ENCODE measurements around the gene DSCAM.

DSCAM gene

GRCh38 chr21:40835184-40835694 lies 11.7 kb downstream of the DSCAM start:
- no peak for DNase-seq

DNA sequence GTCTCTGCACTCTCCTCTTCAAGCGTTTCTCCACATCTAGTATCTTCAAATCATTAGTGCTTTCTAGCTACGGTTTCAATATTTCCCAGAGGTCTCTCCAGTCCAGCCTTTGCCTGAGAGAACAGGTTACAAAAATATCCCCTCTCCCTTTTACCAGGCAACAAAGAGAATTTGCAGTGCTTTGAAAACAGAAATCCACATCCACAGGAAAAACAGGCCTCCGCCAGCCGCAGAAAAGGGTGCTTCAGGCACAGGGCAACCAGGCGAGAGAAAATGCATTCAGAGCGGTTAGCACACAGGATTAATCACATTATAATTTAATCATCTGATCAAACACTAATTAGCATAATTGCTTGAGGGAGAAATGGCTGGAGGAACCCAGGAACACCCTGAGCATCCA lies 13.8 kb downstream of the DSCAM start:
- no peak for DNase-seq

GRCh38 chr21:40832316-40832715 lies 14.6 kb downstream of the DSCAM start:
- no peak for DNase-seq

DNA sequence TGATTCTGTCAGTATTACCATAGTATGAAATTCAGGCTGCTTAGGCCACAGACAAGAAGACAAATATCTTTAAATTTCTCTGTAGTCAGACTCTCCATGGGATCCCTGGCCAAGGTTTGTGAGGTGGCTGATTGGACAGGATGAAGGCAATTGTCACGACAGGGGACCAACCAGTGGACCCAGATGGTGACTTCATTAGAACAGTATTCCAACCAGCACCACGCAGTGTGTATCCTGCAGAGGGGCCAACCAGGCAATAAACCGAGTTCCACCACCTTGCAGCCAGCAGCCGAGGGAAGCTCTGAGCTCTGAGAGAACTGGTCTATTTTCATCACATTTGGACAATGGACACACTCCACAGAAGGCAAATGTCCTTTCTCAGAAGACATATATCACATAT lies 16.1 kb downstream of the DSCAM start:
- DNase-seq, result no peak

- DNase-seq, result no peak
Observed at GRCh38 chr21:40829791-40830190, 17.2 kb downstream of the DSCAM start.

GRCh38 chr21:40829308-40829707 lies 17.6 kb downstream of the DSCAM start:
- no peak for DNase-seq

DNA sequence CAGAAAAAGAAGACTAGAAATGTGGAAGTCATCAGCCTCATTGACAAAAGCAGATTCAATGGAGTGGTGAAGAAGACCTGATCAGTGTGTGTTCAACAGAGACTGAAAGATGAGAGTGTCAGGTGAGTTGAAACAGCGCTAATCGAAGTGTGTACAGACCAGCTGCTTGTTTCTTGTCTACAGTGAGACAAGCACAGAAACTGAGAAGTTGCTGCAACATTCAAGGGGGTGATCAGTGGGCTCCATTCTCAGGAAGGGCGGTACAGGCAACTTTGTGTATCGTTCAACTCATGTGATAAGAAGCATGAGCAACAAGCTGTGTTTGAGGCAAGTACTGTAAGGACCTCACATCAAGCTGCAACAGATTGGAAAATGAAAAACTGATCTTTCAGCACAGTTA lies 19.4 kb downstream of the DSCAM start:
- no peak for DNase-seq

DNA sequence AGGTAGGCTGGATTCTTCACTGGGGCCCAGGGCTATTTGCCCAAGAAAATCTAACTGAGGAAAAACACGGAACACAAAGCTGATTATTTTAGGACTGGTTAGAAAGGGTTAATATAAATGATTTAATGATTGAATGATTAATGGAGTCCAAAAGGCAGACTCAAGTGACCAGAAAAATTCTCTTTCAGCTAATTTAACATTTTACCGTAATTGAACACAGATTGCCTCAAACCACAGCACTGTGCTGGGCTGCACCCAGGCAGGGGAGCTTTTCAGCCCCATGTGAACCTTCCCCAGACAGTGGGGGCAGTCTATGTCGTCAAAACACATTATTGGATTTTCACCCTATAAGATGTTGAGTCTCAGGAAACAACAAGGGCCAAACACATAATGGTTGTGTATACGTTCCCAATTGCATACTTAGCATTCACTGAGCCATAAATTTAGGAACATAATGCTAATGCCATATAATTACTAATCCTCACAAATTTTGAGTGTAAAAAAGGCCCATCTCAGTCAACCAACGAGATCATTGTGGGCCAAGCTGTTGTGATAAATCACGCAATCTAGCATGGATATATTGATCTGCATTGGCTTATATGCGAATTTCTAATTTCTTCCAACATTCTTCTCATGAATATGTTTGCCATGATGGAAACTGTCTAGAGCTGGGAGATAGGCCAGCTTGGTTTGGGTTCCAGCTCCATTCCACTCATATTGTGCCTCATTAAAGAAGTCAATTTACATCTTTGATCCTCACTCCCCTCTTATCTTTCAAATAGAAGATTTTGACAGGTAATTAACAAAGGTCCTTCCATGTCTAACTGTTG lies 27.7 kb downstream of the DSCAM start:
- no peak for DNase-seq

DNA sequence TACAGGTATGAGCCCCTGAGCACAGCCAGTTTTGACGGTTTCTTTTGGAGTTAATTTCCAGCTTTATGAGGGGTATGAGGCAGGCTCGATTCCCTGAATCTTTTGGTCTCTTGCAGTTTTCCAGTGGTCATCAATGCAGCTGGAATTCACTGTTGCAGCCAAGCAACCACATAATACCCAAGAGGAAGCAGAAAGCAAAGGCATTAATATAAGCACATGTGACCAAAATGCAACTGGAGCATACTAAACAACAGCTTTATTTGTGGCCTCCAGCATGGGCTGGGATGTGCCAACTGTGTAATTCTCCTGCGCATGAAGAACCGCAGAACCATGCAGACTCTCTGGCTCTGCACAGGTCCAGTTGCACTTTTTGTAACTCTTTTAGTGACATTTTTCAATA lies 33.0 kb downstream of the DSCAM start:
- DNase-seq, result no peak

DNA sequence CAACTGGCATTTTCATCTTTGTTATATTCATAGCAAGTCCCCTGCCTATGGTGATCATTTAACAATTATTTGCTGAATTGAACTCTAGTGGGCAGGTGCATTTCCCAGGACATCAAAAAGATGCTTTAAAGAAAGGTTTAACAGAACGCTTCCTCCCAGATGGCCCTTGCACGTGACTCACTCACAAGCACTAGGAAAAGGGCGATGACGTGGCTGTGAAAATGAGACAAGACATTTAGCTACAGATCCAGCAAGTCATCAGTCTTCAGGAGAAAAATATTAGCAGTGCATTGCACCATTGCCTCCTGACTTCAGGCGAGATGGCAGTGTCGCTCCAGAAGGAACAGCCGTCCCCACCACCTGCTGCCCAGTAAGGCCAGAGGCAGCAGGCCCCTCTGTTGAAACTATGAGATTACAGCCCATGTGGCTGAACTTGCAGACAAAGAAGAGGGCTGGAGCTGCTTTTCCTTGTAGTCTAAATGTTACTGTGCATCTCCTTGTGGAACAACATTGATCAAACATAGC lies 37.2 kb downstream of the DSCAM start:
- DNase-seq, result no peak

DNA sequence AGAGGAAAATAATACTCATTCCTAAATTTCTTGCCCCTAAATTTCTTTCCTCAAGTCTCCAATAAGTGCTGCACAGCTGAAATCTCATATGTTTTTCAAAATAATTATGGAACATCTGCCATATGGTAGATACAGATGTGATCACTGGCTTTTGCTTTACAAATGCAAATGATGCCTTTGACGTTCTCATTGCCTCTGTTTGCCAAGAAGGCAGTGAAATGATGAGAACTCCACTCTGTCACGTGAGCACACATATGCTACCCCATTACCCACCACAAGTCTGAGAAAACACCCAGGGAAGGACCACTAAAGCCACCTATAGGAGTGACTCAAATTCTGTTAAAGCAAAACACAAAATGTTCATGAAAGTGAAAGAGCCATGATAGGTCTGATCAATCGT lies 43.9 kb downstream of the DSCAM start:
- no peak for DNase-seq

GRCh38 chr21:40800126-40800525 lies 46.8 kb downstream of the DSCAM start:
- no peak for DNase-seq

GRCh38 chr21:40797891-40798290 lies 49.1 kb downstream of the DSCAM start:
- DNase-seq, result no peak

- no peak for DNase-seq
Observed at GRCh38 chr21:40797410-40797809, 49.5 kb downstream of the DSCAM start.

GRCh38 chr21:40796464-40796863 lies 50.5 kb downstream of the DSCAM start:
- DNase-seq, result no peak

DNA sequence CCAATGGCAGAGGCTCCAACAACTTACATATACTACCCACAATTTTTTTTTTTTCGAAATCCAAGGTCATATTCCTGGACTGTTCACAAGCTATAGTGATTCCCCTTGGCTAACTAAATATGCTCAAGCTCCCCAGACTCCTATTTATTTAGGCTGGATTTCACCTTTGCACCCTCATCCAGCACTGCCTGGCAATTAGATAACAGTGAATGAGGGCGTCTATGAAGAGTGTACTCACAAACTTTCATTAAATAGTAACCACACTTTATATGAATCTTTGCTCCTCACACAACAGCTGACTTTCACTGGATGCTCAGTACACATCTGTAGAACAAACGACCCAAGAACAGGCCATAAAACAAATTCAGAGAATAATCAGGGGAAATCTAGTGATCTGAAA lies 51.6 kb downstream of the DSCAM start:
- no peak for DNase-seq

DNA sequence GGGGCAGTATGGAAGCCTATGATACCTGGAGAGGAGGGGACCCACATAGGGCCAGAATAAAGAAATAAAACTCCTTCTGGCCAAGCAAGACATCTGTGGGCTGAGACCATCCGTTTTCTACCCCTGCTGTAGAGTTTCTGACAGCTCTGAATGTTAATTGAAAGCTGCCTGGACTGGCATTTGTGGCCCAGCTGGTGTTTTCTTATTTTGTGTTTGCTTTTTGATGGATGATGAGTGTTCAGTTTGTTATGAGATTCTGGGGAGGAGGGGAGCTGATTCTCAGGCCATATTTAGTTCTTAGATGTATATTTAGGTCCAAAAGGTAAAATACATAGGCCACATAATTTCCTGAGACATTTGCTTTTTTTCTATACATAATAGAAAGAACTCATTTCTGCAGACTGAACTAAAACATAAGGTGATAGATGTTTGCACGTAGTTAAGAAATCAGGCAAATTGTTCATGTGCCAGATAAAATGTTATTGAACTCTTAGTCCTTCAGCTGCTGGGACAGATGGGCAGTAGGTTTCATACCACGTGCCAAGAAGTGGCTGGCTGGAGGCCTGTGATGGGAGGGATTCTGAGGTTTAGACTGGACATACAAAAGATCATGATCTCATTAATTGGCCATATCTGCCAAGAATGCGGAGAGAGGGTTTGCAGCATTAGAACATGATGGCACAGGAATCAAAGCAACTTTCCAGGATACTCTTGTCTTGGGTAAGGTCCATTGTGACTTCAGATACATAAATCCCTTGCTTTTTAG lies 54.1 kb downstream of the DSCAM start:
- DNase-seq, result no peak

DNA sequence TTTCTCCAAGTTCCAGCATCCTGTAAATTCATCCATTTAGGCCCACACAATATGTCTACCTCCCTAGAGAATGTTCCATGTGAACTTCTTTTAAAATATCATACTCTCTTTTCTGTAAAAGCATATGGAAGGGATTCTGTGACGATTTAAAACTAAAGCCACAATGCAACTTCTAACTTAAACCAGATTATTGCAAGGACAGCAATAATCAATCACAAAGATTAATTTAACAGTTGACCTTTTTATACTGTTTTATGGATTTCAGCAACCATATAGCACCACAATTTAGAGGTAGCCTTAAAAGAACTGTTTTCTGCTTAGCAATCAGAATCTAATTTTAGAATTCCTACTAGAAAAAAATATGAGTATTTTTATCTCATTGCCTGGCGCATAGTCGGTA lies 58.3 kb downstream of the DSCAM start:
- DNase-seq, result no peak

DNA sequence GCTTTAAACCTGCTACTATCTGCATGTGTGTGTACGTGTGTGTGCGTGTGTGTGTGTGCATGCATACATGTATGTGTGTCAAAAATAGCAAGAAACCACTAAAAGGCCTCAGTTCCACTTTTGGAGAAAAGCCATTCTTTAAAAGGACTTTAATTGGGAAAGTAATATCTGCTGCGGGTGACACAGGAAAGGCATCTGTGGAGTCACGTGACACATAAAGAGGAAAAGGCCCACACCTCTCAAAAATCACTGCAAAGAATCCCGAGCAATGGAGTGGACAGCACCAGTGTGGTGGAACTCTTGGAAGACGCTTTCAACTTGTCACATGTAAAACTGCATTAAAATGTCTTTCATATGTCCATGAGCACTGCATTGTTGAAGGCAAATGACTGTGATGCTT lies 63.6 kb downstream of the DSCAM start:
- no peak for DNase-seq

- DNase-seq, result no peak
Observed at GRCh38 chr21:40770435-40771055, 76.4 kb downstream of the DSCAM start.

- no peak for DNase-seq
Observed at GRCh38 chr21:40769231-40769630, 77.7 kb downstream of the DSCAM start.

DNA sequence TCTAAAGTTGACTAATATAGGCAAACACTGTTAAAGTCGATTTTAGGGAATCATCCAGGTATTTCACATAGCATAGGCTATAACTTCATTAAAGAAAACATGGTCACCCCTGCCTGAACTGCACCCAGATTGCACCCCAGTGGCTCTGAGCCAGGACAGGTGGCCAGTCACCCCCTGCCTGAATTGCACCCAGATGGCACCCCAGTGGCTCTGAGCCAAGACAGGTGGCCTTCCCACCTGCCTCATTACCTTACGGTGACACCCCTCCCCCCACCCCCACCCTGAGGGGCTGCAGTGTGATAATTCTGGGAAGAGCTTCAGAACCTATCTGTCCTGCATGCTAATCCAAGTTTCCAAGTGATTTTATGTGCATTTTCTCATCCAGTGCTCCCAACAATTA lies 78.9 kb downstream of the DSCAM start:
- DNase-seq, result no peak

DNA sequence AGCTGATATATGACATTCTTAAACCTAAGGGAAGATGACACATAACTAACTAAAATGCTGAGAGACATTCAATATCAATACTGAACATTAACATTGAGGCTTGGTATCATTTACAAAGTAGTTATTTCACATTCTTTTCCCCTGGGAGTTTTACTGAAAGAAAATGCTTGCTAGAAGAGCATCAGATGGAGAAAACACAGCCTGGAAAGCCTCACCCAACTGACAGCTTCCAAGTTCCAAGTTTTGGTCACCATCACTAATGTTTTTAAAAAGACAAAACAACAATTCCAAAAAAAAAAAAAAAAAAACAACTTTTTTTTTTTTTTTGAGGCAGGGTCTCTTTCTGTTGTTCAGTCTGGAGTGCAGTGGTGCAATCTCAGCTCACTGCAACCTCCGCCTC lies 80.6 kb downstream of the DSCAM start:
- no peak for DNase-seq

- no peak for DNase-seq
Observed at GRCh38 chr21:40765811-40766210, 81.1 kb downstream of the DSCAM start.
